Keratinocyte (primary cell): ENCODE measurements around the gene ZNF33A.

Experiments
- CTCF ChIP-seq, 3 experiments: IDR thresholded peaks in 1 of 3; conservative IDR thresholded peaks in 1 of 3; optimal IDR thresholded peaks in 1 of 3; 2 replicates in 2 of 3; 3 replicates in 1 of 3; pipeline versions ENCODE3 to v1.5.1; 2011; ENCODE audit warnings: low read length in 3 of 3, mild to moderate bottlenecking in 3 of 3, moderate library complexity in 2 of 3, control low read depth in 1 of 3, inconsistent platforms in 1 of 3; ENCODE audit not compliant: insufficient read depth in 2 of 3; ENCODE audit errors: extremely low read depth in 1 of 3
- EZH2 ChIP-seq: IDR thresholded peaks from one replicate; pipeline ENCODE4 v1.6.1; 2012; ENCODE audit warnings: inconsistent platforms, mild to moderate bottlenecking, low read length, moderate library complexity

- no peak for TF ChIP-seq CTCF (optimal IDR thresholded peaks at IDR 0.05 in 1 of 3, IDR thresholded peaks at IDR 0.05 in 1 of 3, conservative IDR thresholded peaks at IDR 0.05 in 1 of 3; ENCODE audit: extremely low read depth in 1 of 3, insufficient read depth in 2 of 3, low read length in 3 of 3)
- TF ChIP-seq EZH2 = no peak
Measured at GRCh38 chr10:38050212-38050611, 39.7 kb downstream of the ZNF33A start.
